Spleen (tissue), 7 donors: Measurements from ENCODE around the gene SGTA.

Experiments used
- POLR2AphosphoS5 ChIP-seq, 3 donors: sonication (generic); formaldehyde crosslinking; IDR thresholded peaks; one replicate each; pipeline ENCODE4 v1.5.1; 2017; ENCODE audit warnings: antibody characterized with exemption in 3 of 3
- TF ChIP-seq, protein P1 (sequence below), 11 experiments: fragments of 200-600 bp in 7 of 11; fragments of 450-650 bp in 4 of 11; sonication (generic) in 4 of 11; IDR thresholded peaks in 8 of 11; conservative IDR thresholded peaks in 3 of 11; 1 replicate in 7 of 11; 2 replicates in 4 of 11; pipeline versions ENCODE4 v1.4.0 to v1.8.0; 2016 to 2021; ENCODE audit warnings: antibody characterized with exemption in 11 of 11, inconsistent platforms in 4 of 11, mild to moderate bottlenecking in 1 of 11
- donor health status: DM: no; HTN: no; CAD: no; lungs with moderate emphysema.
- donor health status: DM: no; HTN: no; CAD: no.
- donor health status: DM: no; HTN: no; CAD: no.

DNA sequence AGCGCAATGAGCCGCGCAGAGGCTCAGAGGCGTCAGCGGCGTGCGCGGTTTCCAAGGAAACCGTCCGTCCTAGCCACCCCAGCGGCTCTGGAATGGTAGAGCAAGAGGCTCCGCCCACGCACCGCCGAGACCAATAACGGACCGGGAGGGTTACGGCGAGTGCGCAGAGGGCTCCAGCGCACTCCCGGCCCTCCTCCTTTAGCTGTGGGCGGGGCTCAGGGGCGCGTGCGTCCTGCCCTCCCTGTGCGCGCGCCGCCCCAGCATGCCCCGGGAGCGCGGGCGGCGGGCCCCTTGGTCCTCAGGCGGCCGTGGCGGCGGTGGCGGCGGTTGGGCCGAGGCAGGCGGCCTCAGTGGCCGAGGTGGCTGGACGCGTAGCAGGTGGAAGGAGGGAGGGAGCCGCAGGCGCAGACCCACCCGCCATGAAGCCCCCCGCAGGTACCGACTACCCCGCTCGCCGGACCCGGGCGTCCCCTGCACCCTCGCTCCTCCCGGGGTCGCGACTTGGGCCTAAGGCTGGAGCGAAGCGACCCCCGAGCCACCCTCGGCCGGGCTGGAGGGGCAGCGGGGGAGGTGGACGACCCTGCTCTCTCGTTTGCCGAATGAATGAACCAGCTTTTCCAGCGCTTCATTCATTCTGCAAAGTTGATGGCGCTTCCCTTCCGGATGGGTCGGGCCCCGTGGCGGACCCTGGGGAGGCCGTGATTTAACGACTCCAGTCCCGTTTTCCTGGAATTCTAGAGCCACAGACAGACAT lies 2.3 kb upstream of the SGTA start, which contains the start of gene THOP1:
- TF ChIP-seq, protein P1, sequence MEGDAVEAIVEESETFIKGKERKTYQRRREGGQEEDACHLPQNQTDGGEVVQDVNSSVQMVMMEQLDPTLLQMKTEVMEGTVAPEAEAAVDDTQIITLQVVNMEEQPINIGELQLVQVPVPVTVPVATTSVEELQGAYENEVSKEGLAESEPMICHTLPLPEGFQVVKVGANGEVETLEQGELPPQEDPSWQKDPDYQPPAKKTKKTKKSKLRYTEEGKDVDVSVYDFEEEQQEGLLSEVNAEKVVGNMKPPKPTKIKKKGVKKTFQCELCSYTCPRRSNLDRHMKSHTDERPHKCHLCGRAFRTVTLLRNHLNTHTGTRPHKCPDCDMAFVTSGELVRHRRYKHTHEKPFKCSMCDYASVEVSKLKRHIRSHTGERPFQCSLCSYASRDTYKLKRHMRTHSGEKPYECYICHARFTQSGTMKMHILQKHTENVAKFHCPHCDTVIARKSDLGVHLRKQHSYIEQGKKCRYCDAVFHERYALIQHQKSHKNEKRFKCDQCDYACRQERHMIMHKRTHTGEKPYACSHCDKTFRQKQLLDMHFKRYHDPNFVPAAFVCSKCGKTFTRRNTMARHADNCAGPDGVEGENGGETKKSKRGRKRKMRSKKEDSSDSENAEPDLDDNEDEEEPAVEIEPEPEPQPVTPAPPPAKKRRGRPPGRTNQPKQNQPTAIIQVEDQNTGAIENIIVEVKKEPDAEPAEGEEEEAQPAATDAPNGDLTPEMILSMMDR (IDR thresholded peaks at IDR 0.05 in 8 of 11, conservative IDR thresholded peaks at IDR 0.05 in 3 of 11) = peak in 4 of 11 experiments; percentile 34 to 55 (median 48)
- peak; percentile 87 to 91 (median 89) for TF ChIP-seq POLR2AphosphoS5 (IDR thresholded peaks at IDR 0.05)
